ENCODE data around the gene PNLIPRP1.

DNA sequence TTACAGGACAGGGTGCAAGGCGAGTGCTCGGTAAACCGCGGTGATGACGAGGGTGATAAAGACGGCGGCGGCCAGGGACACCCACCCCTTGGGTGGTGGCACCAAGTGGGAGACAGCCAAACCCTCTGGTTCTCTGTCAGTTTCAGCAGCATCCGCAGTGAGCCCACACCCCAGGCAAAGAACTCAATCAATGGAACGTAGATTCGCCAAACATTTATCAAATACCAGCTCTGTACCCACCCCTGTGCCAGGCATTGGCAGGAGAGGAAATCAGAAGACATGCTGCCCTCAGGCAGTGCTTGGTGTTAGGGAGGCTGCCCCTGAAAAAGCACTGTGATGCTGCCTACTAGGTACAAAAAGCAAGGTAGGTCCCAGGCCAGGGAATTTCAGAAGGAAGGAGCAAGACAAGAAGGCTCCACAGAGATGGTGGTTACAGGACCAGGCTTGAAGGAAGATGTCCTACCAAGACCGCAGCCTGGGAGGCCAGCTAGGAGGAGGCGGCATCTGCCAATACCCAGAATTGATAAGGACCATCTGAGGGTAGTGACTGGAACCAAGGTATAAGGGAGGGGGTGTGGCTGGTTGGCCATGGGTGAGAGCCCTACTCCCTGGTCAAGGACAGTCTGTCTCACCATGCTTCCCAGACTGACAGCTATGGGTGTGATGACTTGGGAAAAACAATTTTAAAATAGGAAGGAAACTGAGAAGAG is 19.8 kb downstream of the PNLIPRP1 start:
- TF ChIP-seq, protein P1, sequence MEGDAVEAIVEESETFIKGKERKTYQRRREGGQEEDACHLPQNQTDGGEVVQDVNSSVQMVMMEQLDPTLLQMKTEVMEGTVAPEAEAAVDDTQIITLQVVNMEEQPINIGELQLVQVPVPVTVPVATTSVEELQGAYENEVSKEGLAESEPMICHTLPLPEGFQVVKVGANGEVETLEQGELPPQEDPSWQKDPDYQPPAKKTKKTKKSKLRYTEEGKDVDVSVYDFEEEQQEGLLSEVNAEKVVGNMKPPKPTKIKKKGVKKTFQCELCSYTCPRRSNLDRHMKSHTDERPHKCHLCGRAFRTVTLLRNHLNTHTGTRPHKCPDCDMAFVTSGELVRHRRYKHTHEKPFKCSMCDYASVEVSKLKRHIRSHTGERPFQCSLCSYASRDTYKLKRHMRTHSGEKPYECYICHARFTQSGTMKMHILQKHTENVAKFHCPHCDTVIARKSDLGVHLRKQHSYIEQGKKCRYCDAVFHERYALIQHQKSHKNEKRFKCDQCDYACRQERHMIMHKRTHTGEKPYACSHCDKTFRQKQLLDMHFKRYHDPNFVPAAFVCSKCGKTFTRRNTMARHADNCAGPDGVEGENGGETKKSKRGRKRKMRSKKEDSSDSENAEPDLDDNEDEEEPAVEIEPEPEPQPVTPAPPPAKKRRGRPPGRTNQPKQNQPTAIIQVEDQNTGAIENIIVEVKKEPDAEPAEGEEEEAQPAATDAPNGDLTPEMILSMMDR (IDR thresholded peaks at IDR 0.05) = no peak
- TF ChIP-seq POLR2A (IDR thresholded peaks at IDR 0.05) = no peak
